SH-SY5Y (cell line): ENCODE data around the gene ACOT13.

Source experiments
- GATA2 ChIP-seq: IDR thresholded peaks from 2 replicates; pipeline ENCODE4 v1.6.1; 2011; ENCODE audit warnings: mild to moderate bottlenecking, low read depth, low read length
- GATA3 ChIP-seq: IDR thresholded peaks from 2 replicates; pipeline ENCODE4 v1.6.1; 2011; ENCODE audit warnings: low read depth, mild to moderate bottlenecking, low read length, moderate library complexity

- TF ChIP-seq GATA2 (no peak), GATA3 (no peak)
Measured at GRCh38 chr6:24691550-24691949, 24.7 kb downstream of the ACOT13 start.
